Loucy (cell line): Measurements from ENCODE around the gene PTPN9.
"Not testable (repeated sequence)": the region's sequence is repeated elsewhere in the genome, so short reads cannot be mapped to it uniquely, and the experiment has no call there.

ENCODE experiments used
- CTCF ChIP-seq: fragments of 200-600 bp; sonication (generic); conservative IDR thresholded peaks from 2 replicates; pipeline ENCODE4 v1.5.1; 2014; ENCODE audit warnings: mild to moderate bottlenecking, antibody characterized with exemption, low read length
- EZH2phosphoT487 ChIP-seq: fragments of 200-600 bp; IDR thresholded peaks from 2 replicates; pipeline ENCODE4 v1.6.1; 2018; ENCODE audit warnings: antibody characterized with exemption, mild to moderate bottlenecking, moderate library complexity, borderline replicate concordance

- TF ChIP-seq CTCF, EZH2phosphoT487: not testable (repeated sequence)
These were observed 7.3 kb upstream of the PTPN9 start for GRCh38 chr15:75586422-75586821.
